Activated naive CD4-positive, alpha-beta T cell treated with anti-CD3 and anti-CD28 coated beads, Interleukin-2, amount 50 U/mL, for 72 hours (primary cell): ENCODE results near the gene C4orf50. TPM values are rescaled to one million over a fixed set of nuclear protein-coding genes. Genes with fewer than 3 reads are reported as not detected.

ENCODE experiments used
- ATAC-seq, 2 donors: fragments of 150-1000 bp; cut with Tn5 transposase; 2 replicates each; pipeline ENCODE4 v1.10.0; 2021; ENCODE audit warnings: mild to moderate bottlenecking in 2 of 2, moderate library complexity in 2 of 2
- DNase-seq, 2 donors: peaks; one replicate each; pipeline ENCODE4 v3.0.0; 2021 to 2022; ENCODE audit warnings: low spot score in 2 of 2
- H3K27ac Mint-ChIP-seq, 2 donors: one replicate each; pipeline ENCODE4 v1.8.0; 2022; ENCODE audit warnings: mild to moderate bottlenecking in 2 of 2, mixed read lengths in 2 of 2
- H3K36me3 Mint-ChIP-seq, 2 donors: one replicate each; pipeline ENCODE4 v1.8.0; 2022; ENCODE audit warnings: mixed read lengths in 2 of 2
- H3K9me3 Mint-ChIP-seq, 2 donors: one replicate each; pipeline ENCODE4 v1.8.0; 2022; ENCODE audit warnings: mixed read lengths in 2 of 2
- total RNA-seq, 2 donors: library from RNA; stranded (reverse); gene quantifications; one replicate each; pipeline ENCODE4 v1.2.3, GENCODE V29; 2022

Gene C4orf50
- under 1 TPM in 1 of 2 donors, not detected in 1; 0.12 TPM for total RNA-seq

GRCh38 chr4:6018331-6018730 is at the start of gene C4orf50:
C4orf50 (minus strand) TSS chr4:6018431.
- no peak within 1 kb of the TSS for H3K27ac Mint-ChIP-seq
- no peak for DNase-seq

GRCh38 chr4:6065934-6066590 is 47.8 kb upstream of the C4orf50 start:
- DNase-seq (no peak), ATAC-seq (no peak)
- peaks cover 4 to 5% of the 10 kb centered on the region in 2 donors for H3K36me3 Mint-ChIP-seq
- H3K27ac Mint-ChIP-seq, result no peak overlapping the region
- H3K9me3 Mint-ChIP-seq, result peaks cover 0 to 4% of the 10 kb centered on the region in 2 donors

More at GRCh38 chr4:6018331-6018730, at the start of gene C4orf50:
- Mint-ChIP-seq H3K9me3 (no peaks in the 10 kb centered on the region), H3K36me3 (no peaks in the 10 kb centered on the region)
- ATAC-seq, result no peak

GRCh38 chr4:6065166-6065565 is 46.9 kb upstream of the C4orf50 start:
- H3K36me3 Mint-ChIP-seq, result peaks cover 11 to 13% of the 10 kb centered on the region in 2 donors

GRCh38 chr4:6064383-6064782 is 46.2 kb upstream of the C4orf50 start:
- Mint-ChIP-seq H3K9me3 (peaks cover 10 to 14% of the 10 kb centered on the region in 2 donors), H3K27ac (peak overlapping the region in 1 of 2 donors; percentile 26), H3K36me3 (peaks cover 14 to 18% of the 10 kb centered on the region in 2 donors)
- DNase-seq, result no peak
- no peak for ATAC-seq

More at GRCh38 chr4:6065166-6065565, 46.9 kb upstream of the C4orf50 start:
- no peak overlapping the region for H3K27ac Mint-ChIP-seq
- ATAC-seq (no peak), DNase-seq (no peak)
- peaks cover 7 to 11% of the 10 kb centered on the region in 2 donors for H3K9me3 Mint-ChIP-seq

GRCh38 chr4:6063684-6064083 is 45.5 kb upstream of the C4orf50 start:
- ATAC-seq (no peak), DNase-seq (no peak)
- H3K36me3 Mint-ChIP-seq, result peaks cover 14 to 23% of the 10 kb centered on the region in 2 donors
- H3K27ac Mint-ChIP-seq, result no peak overlapping the region
- peaks cover 14 to 17% of the 10 kb centered on the region in 2 donors for H3K9me3 Mint-ChIP-seq

- H3K36me3 Mint-ChIP-seq, result peaks cover 22 to 31% of the 10 kb centered on the region in 2 donors
- H3K27ac Mint-ChIP-seq, result no peak overlapping the region
- peaks cover 21 to 23% of the 10 kb centered on the region in 2 donors for H3K9me3 Mint-ChIP-seq
- ATAC-seq, result no peak
- DNase-seq, result no peak
Observed at GRCh38 chr4:6062133-6062532, 43.9 kb upstream of the C4orf50 start.

- H3K27ac Mint-ChIP-seq, result no peak overlapping the region
- H3K9me3 Mint-ChIP-seq, result peaks cover 24 to 27% of the 10 kb centered on the region in 2 donors
- H3K36me3 Mint-ChIP-seq, result peaks cover 27 to 35% of the 10 kb centered on the region in 2 donors
- DNase-seq (no peak), ATAC-seq (no peak)
Observed at GRCh38 chr4:6059375-6059805, 41.2 kb upstream of the C4orf50 start.

- H3K9me3 Mint-ChIP-seq, result peaks cover 24 to 27% of the 10 kb centered on the region in 2 donors
- no peak overlapping the region for H3K27ac Mint-ChIP-seq
- no peak for ATAC-seq
- H3K36me3 Mint-ChIP-seq, result peaks cover 27 to 35% of the 10 kb centered on the region in 2 donors
- DNase-seq, result no peak
Observed at GRCh38 chr4:6058531-6059374, 40.5 kb upstream of the C4orf50 start.

GRCh38 chr4:6056976-6057766 is 38.9 kb upstream of the C4orf50 start:
- no peak for ATAC-seq
- Mint-ChIP-seq H3K27ac (no peak overlapping the region), H3K36me3 (peaks cover 27 to 35% of the 10 kb centered on the region in 2 donors), H3K9me3 (peaks cover 24 to 27% of the 10 kb centered on the region in 2 donors)
- DNase-seq, result no peak

- ATAC-seq, result no peak
- no peak for DNase-seq
- H3K27ac Mint-ChIP-seq, result no peak overlapping the region
- H3K36me3 Mint-ChIP-seq, result peaks cover 18 to 24% of the 10 kb centered on the region in 2 donors
- peaks cover 16 to 23% of the 10 kb centered on the region in 2 donors for H3K9me3 Mint-ChIP-seq
Observed at GRCh38 chr4:6055436-6055835, 37.2 kb upstream of the C4orf50 start.

- H3K9me3 Mint-ChIP-seq, result peaks cover 12 to 19% of the 10 kb centered on the region in 2 donors
- ATAC-seq (no peak), DNase-seq (no peak)
- no peak overlapping the region for H3K27ac Mint-ChIP-seq
- H3K36me3 Mint-ChIP-seq, result peaks cover 14 to 20% of the 10 kb centered on the region in 2 donors
Observed at GRCh38 chr4:6055030-6055429, 36.8 kb upstream of the C4orf50 start.

GRCh38 chr4:6054162-6054922 is 36.1 kb upstream of the C4orf50 start:
- ATAC-seq (no peak), DNase-seq (no peak)
- Mint-ChIP-seq H3K27ac (no peak overlapping the region), H3K36me3 (peaks cover 13 to 16% of the 10 kb centered on the region in 2 donors), H3K9me3 (peaks cover 11 to 17% of the 10 kb centered on the region in 2 donors)

- no peak for ATAC-seq
- Mint-ChIP-seq H3K9me3 (peaks cover 5% of the 10 kb centered on the region in 2 donors), H3K36me3 (peaks cover 6 to 7% of the 10 kb centered on the region in 2 donors)
Observed at GRCh38 chr4:6052679-6053078, 34.4 kb upstream of the C4orf50 start.

GRCh38 chr4:6050551-6050950 is 32.3 kb upstream of the C4orf50 start:
- Mint-ChIP-seq H3K27ac (no peak overlapping the region), H3K9me3 (no peaks in the 10 kb centered on the region), H3K36me3 (no peaks in the 10 kb centered on the region)
- no peak for ATAC-seq
- no peak for DNase-seq

More at GRCh38 chr4:6052679-6053078, 34.4 kb upstream of the C4orf50 start:
- no peak overlapping the region for H3K27ac Mint-ChIP-seq
- no peak for DNase-seq

GRCh38 chr4:6049985-6050384 is 31.8 kb upstream of the C4orf50 start:
- ATAC-seq, result no peak

GRCh38 chr4:6049278-6049677 is 31.0 kb upstream of the C4orf50 start:
- Mint-ChIP-seq H3K36me3 (no peaks in the 10 kb centered on the region), H3K9me3 (no peaks in the 10 kb centered on the region), H3K27ac (no peak overlapping the region)
- DNase-seq (no peak), ATAC-seq (no peak)

More at GRCh38 chr4:6049985-6050384, 31.8 kb upstream of the C4orf50 start:
- no peak for DNase-seq
- Mint-ChIP-seq H3K27ac (no peak overlapping the region), H3K9me3 (no peaks in the 10 kb centered on the region), H3K36me3 (no peaks in the 10 kb centered on the region)
